K562 (cell line): ENCODE measurements around the gene SLC4A1. TPM values are rescaled to one million over a fixed set of nuclear protein-coding genes. Genes with fewer than 3 reads are reported as not detected.

ENCODE experiments used
- ATAC-seq: fragments of 200-7000 bp; cut with Tn5 transposase; 3 replicates; pipeline ENCODE4 v1.9.1; 2020; ENCODE audit warnings: moderate library complexity
- BruUV-seq: library from RNA; stranded (reverse); fragments of 400-500 nt; replicated peaks from 2 replicates; lab custom pipeline; 2021; lab: Mats Ljungman, UMichigan
- CTCF ChIA-PET: fragments of 300-600 bp; formaldehyde crosslinking; extraction: SDS; loops from one replicate; lab custom pipeline; 2021; ENCODE audit warnings: low intra/inter-chr PET ratio; lab: Yijun Ruan, JAX
- POLR2A ChIA-PET: fragments of 300-600, 350-650 bp; sonication (Branson Sonifier 250); formaldehyde crosslinking; extraction: SDS; loops from one replicate; lab custom pipeline; 2021; ENCODE audit warnings: antibody characterized with exemption, inconsistent platforms; lab: Yijun Ruan, JAX
- DNase-seq, 4 experiments: peaks; one replicate each; pipeline versions ENCODE4 v3.0.0 to v3.0.0-alpha.2; 2011 to 2018; ENCODE audit warnings: low spot score in 3 of 4, mixed read lengths in 3 of 4; ENCODE audit errors: extremely low read depth in 1 of 4
- FAIRE-seq: peaks from 2 replicates; lab custom pipeline; 2011; peaks lifted over from hg19 to GRCh38; lab: Jason Lieb, UNC
- H2AFZ ChIP-seq: 2 replicates; pipeline ENCODE4 v1.6.0; 2011; ENCODE audit warnings: low read depth, low read length, control low read depth, inconsistent platforms
- H3K27ac ChIP-seq: fragments of 200-600 bp; 3 replicates; pipeline ENCODE4 v1.8.0; 2011; ENCODE audit warnings: low read depth, mild to moderate bottlenecking, control low read depth, inconsistent platforms, low read length, moderate library complexity, mixed read lengths; ENCODE audit errors: extremely low read depth
- H3K27me3 ChIP-seq, 2 experiments: fragments of 300-600 bp in 1 of 2; 2 replicates in 1 of 2; 3 replicates in 1 of 2; pipeline versions ENCODE4 v1.6.0 to v1.8.0; 2011; ENCODE audit warnings: inconsistent platforms in 2 of 2, low read length in 2 of 2, mild to moderate bottlenecking in 1 of 2, mixed read lengths in 1 of 2, moderate library complexity in 1 of 2; ENCODE audit not compliant: control insufficient read depth in 2 of 2, insufficient read depth in 2 of 2
- H3K36me3 ChIP-seq: fragments of 300-600 bp; 3 replicates; pipeline ENCODE4 v1.8.0; 2011; ENCODE audit warnings: mild to moderate bottlenecking, low read length, inconsistent platforms; ENCODE audit not compliant: control insufficient read depth, insufficient read depth
- H3K4me1 ChIP-seq, 2 experiments: fragments of 200-600 bp in 1 of 2; replicated peaks in 1 of 2; 2 replicates in 1 of 2; 3 replicates in 1 of 2; pipeline versions ENCODE4 v1.5.1 to v1.8.0; 2011; ENCODE audit warnings: inconsistent platforms in 2 of 2, low read length in 2 of 2, mild to moderate bottlenecking in 1 of 2, mixed read lengths in 1 of 2, moderate library complexity in 1 of 2; ENCODE audit not compliant: control insufficient read depth in 2 of 2, insufficient read depth in 2 of 2
- H3K4me2 ChIP-seq: 2 replicates; pipeline ENCODE4 v1.6.1; 2011; ENCODE audit warnings: low read length, control low read depth, inconsistent platforms, mixed read lengths; ENCODE audit not compliant: insufficient read depth
- H3K4me3 ChIP-seq: fragments of 200-600 bp; sonication (generic), shearing (Covaris generic); 2 replicates; pipeline ENCODE4 v1.5.1; 2016; ENCODE audit warnings: control low read depth, inconsistent platforms
- H3K79me2 ChIP-seq: fragments of 200-600 bp; 3 replicates; pipeline ENCODE4 v1.8.0; 2011; ENCODE audit warnings: low read length, inconsistent platforms; ENCODE audit not compliant: control insufficient read depth, insufficient read depth
- H3K9ac ChIP-seq, 2 experiments: 2 replicates each; pipeline versions ENCODE4 v1.6.0 to v1.6.1; 2011; ENCODE audit warnings: low read depth in 2 of 2, low read length in 2 of 2, control low read depth in 1 of 2, inconsistent platforms in 1 of 2, mild to moderate bottlenecking in 1 of 2, mixed read lengths in 1 of 2; ENCODE audit not compliant: insufficient read depth in 1 of 2
- H3K9me1 ChIP-seq: one replicate; pipeline ENCODE4 v1.6.0; 2011; ENCODE audit warnings: inconsistent platforms, mild to moderate bottlenecking, low read length, moderate library complexity; ENCODE audit not compliant: control insufficient read depth, insufficient read depth
- H3K9me3 ChIP-seq: replicated peaks from 2 replicates; pipeline ENCODE4 v1.5.1; 2011; ENCODE audit warnings: low read depth, low read length, inconsistent platforms; ENCODE audit not compliant: control insufficient read depth, insufficient read depth
- H4K20me1 ChIP-seq: replicated peaks from 2 replicates; pipeline ENCODE4 v1.6.1; 2011; ENCODE audit warnings: low read length, inconsistent platforms, mixed read lengths; ENCODE audit not compliant: control insufficient read depth, insufficient read depth
- ADNP ChIP-seq: fragments of 200-800 bp; sonication (Bioruptor generic); IDR thresholded peaks from 2 replicates; pipeline ENCODE4 v1.6.1; 2016; ENCODE audit warnings: missing genetic modification characterization, missing compliant biosample characterization
- CBFA2T2 ChIP-seq: fragments of 450-650 bp; conservative IDR thresholded peaks from 2 replicates; pipeline ENCODE4 v1.6.1; 2017; ENCODE audit warnings: mild to moderate bottlenecking
- CBX1 ChIP-seq: sonication (generic); IDR thresholded peaks from 2 replicates; pipeline ENCODE4 v1.6.1; 2016; ENCODE audit warnings: antibody characterized with exemption, low read depth, mild to moderate bottlenecking
- HDGF ChIP-seq: fragments of 450-650 bp; IDR thresholded peaks from 2 replicates; pipeline ENCODE4 v1.6.1; 2016
- JUND ChIP-seq, 2 experiments: IDR thresholded peaks; 2 replicates in 1 of 2; 3 replicates in 1 of 2; pipeline ENCODE4 v1.6.1; 2011; ENCODE audit warnings: borderline replicate concordance in 2 of 2, low read depth in 2 of 2, low read length in 2 of 2, improper control_type of control experiment in 1 of 2, missing biosample characterization in 1 of 2, missing genetic modification characterization in 1 of 2, missing genetic modification reagents in 1 of 2
- KLF6 ChIP-seq: fragments of 250-450 bp; sonication (Bioruptor Pico); IDR thresholded peaks from 2 replicates; pipeline ENCODE4 v1.4.0; 2020; ENCODE audit warnings: mild to moderate bottlenecking, moderate library complexity, borderline replicate concordance
- RBM25 ChIP-seq: fragments of 200-400 bp; formaldehyde crosslinking; IDR thresholded peaks from 2 replicates; pipeline ENCODE4 v1.6.1; 2018; ENCODE audit warnings: low read length, low read depth, moderate library complexity; ENCODE audit not compliant: severe bottlenecking
- RBM39 ChIP-seq: fragments of 200-400 bp; formaldehyde crosslinking; optimal IDR thresholded peaks from 2 replicates; pipeline ENCODE3; 2018; ENCODE audit warnings: low read depth, low read length
- TEAD4 ChIP-seq, 2 experiments: sonication (generic) in 1 of 2; formaldehyde crosslinking in 1 of 2; IDR thresholded peaks; 2 replicates each; pipeline versions ENCODE4 v1.6.1 to v1.8.0; 2012 to 2022; ENCODE audit warnings: borderline replicate concordance in 1 of 2, inconsistent platforms in 1 of 2, low read length in 1 of 2, mild to moderate bottlenecking in 1 of 2, missing genetic modification reagents in 1 of 2
- ZBED1 ChIP-seq: IDR thresholded peaks from 2 replicates; pipeline ENCODE4 v1.6.1; 2014
- WGBS: fragments of 100-300 bp; shearing (Covaris generic); methylation state at CpG from one replicate; pipeline ENCODE4 v1.1.6; 2016; ENCODE audit warnings: low coverage, mixed read lengths; ENCODE audit not compliant: insufficient coverage; ENCODE audit errors: missing lambda C conversion rate; 5-methylcytosine and 5-hydroxymethylcytosine counted together
- in situ Hi-C: fragments of 300-500 bp; cut with MboI; formaldehyde crosslinking; loops from 4 replicates; pipeline ENCODE4 v1.15.0; 2018; ENCODE audit warnings: inconsistent platforms, mixed read lengths
- intact Hi-C: fragments of 100-400 bp; cut with micrococcal nuclease; formaldehyde crosslinking; loops from 2 replicates; pipeline ENCODE4 v1.14.2; 2022
- polyA plus RNA-seq, 8 experiments: library from polyadenylated mRNA; depleted of rRNA in 4 of 8; stranded (reverse) in 5 of 8; unstranded in 3 of 8; fragments of >200 nt; fragmentation: Nextera tagmentation in 2 of 8; fragmentation: Illumina TruSeq in 1 of 8; extraction: Ambion mirVana in 2 of 8; extraction: Trizol in 1 of 8; gene quantifications; 2 replicates each; pipeline versions ENCODE4 v1.2.1 to v1.2.3, GENCODE V29; 2011 to 2014; ENCODE audit warnings: inconsistent platforms in 1 of 8, missing spikeins in 1 of 8
- total RNA-seq, 7 experiments: library from RNA; depleted of rRNA in 6 of 7; stranded (reverse); fragments of >200 nt in 6 of 7; fragmentation: Illumina TruSeq in 2 of 7; extraction: Trizol in 2 of 7; gene quantifications; 2 replicates each; pipeline versions ENCODE4 v1.2.1 to v1.2.3, GENCODE V29; 2011 to 2021; ENCODE audit warnings: low replicate concordance in 1 of 7
- TF ChIP-seq, protein P1 (sequence below), 2 experiments: fragments of 450-650 bp in 1 of 2; sonication (generic) in 1 of 2; formaldehyde crosslinking; conservative IDR thresholded peaks; 2 replicates each; pipeline versions ENCODE4 v1.4.0 to v1.8.1; 2020 to 2022; ENCODE audit warnings: mild to moderate bottlenecking in 1 of 2, missing genetic modification reagents in 1 of 2
- TF ChIP-seq, protein P2 (sequence below): fragments of 250-450 bp; sonication (Bioruptor Pico); IDR thresholded peaks from 2 replicates; pipeline ENCODE4 v1.4.0; 2020; ENCODE audit warnings: mild to moderate bottlenecking, moderate library complexity

SLC4A1 gene
- total and polyA plus RNA-seq, 9 of the 15 experiments (the other 6 are each of a cell fraction or from before 2014, with no cell fraction given): 0.14 to 1.00 (median 0.53) TPM

DNA sequence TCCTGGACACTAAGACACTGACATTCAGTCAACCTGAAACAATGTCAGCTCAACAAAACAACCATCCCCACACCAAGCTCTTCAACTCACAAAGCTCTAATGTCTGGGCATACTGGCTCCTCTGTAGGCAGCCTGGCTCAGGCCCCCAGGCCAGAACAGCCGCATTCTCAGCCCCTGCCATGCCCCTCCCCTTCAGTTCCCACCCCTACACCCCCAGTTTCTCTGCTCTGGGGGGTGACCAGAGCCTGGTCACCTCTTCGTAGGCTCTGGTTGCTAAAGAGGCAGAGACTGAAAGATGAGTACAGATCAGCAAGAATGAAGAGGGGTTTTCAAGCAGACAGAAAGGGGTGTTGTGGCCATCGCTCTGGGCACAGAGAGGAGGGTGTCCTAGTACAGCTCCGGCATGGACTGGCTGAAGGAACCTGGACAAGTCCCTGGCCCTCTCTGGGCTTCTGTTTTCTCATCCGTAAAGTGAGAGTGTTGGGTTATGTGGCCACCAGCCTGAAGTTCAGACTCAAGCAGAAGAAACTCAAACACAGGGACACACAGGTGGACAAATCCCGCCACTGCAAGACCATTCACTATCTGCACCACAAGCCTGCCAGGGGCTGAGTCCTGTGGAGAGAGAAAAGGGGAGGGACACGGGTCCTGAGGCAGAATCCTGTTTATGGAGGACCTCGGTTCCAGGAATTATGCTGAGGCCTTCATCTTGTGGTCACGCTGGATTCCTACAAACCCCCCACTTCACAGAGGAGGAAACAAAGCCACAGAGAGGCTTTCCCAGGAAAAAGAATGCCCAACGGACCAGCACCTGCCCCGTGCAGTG lies 987 bp upstream of the SLC4A1 start (continued):
- TF ChIP-seq, protein P1, sequence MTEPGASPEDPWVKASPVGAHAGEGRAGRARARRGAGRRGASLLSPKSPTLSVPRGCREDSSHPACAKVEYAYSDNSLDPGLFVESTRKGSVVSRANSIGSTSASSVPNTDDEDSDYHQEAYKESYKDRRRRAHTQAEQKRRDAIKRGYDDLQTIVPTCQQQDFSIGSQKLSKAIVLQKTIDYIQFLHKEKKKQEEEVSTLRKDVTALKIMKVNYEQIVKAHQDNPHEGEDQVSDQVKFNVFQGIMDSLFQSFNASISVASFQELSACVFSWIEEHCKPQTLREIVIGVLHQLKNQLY (CRISPR knock-in tag; conservative IDR thresholded peaks at IDR 0.05): no peak
- peak; percentile 11; the same call in 1 of the 2 replicates for TF ChIP-seq TEAD4 (IDR thresholded peaks at IDR 0.05; ENCODE audit: low read length)
- TF ChIP-seq TEAD4 (CRISPR knock-in tag; IDR thresholded peaks at IDR 0.05; ENCODE audit: borderline replicate concordance): no peak
- TF ChIP-seq HDGF: 0 out of 2 replicates have a peak, but pooled peaks have one; percentile 22
- peak; percentile 13; the same call in 1 of the 2 replicates for TF ChIP-seq CBFA2T2
- TF ChIP-seq, all 486 proteins: peak for 6

DNA sequence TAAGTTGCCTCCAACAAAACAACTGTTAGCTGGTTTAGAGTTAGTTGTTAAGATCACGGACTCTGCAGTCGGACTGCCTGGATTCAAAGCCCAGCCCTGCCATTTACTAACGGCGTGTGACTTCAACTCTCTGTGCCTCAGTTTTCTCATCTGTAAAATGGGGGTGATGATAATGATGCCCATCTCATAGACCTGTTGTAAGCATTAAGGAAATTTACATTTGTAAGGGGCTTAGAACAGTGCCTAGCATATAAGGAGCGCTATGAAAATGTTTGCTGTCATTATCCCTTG lies 825 bp downstream of the SLC4A1 start:
- ChIA-PET POLR2A (interaction anchor here (0.6 to 1.4 kb wide), 6 partner anchors 8 to 60 kb away, joined by 4 to 5 read pairs (median 4); partner anchors contain the start of gene UBTF), CTCF (no interaction called here)
- H3K9me1 ChIP-seq: peaks cover 7% of the 10 kb centered on the region
- H3K4me1 ChIP-seq: peaks cover 41 to 54% of the 10 kb centered on the region in 2 experiments
- no peak overlapping the region for H2AFZ ChIP-seq
- no peaks in the 10 kb centered on the region for H3K36me3 ChIP-seq
- intact Hi-C loops: loop anchor here (2.0 kb wide), 2 partner anchors 22 to 58 kb away; partner anchors contain the start of gene SLC25A39
- H3K79me2 ChIP-seq: no peaks in the 10 kb centered on the region
- no peak overlapping the region for H3K4me3 ChIP-seq
- no peaks in the 10 kb centered on the region for H3K27me3 ChIP-seq
- H3K4me2 ChIP-seq: peak overlapping the region; percentile 46
- in situ Hi-C loops: no loop called here
- no TSS peak for BruUV-seq
- no peak overlapping the region; a peak in 1 of 4 replicates for H3K9ac ChIP-seq
- no peak overlapping the region for H3K27ac ChIP-seq
- no peak for DNase-seq
- no peak for FAIRE-seq
- peaks cover 10% of the 10 kb centered on the region; the same call in 1 of the 2 replicates for H4K20me1 ChIP-seq
- H3K9me3 ChIP-seq: no peaks in the 10 kb centered on the region
- 18% methylated on average over 5 of the region's 5 CpGs for WGBS
- no peak for ATAC-seq
- TF ChIP-seq RBM25 (peak; percentile 97), KLF6 (no peak), JUND (IDR thresholded peaks at IDR 0.05; ENCODE audit: borderline replicate concordance, low read depth, low read length) (no peak), JUND (tag; IDR thresholded peaks at IDR 0.05; ENCODE audit: borderline replicate concordance, low read depth, low read length) (0 out of 3 replicates have a peak, but pooled peaks have one; percentile 17), ZBED1 (no peak), RBM39 (no peak), CBX1 (peak; percentile 87; the same call in 1 of the 2 replicates), ADNP (peak; percentile 96)
- TF ChIP-seq, protein P2, sequence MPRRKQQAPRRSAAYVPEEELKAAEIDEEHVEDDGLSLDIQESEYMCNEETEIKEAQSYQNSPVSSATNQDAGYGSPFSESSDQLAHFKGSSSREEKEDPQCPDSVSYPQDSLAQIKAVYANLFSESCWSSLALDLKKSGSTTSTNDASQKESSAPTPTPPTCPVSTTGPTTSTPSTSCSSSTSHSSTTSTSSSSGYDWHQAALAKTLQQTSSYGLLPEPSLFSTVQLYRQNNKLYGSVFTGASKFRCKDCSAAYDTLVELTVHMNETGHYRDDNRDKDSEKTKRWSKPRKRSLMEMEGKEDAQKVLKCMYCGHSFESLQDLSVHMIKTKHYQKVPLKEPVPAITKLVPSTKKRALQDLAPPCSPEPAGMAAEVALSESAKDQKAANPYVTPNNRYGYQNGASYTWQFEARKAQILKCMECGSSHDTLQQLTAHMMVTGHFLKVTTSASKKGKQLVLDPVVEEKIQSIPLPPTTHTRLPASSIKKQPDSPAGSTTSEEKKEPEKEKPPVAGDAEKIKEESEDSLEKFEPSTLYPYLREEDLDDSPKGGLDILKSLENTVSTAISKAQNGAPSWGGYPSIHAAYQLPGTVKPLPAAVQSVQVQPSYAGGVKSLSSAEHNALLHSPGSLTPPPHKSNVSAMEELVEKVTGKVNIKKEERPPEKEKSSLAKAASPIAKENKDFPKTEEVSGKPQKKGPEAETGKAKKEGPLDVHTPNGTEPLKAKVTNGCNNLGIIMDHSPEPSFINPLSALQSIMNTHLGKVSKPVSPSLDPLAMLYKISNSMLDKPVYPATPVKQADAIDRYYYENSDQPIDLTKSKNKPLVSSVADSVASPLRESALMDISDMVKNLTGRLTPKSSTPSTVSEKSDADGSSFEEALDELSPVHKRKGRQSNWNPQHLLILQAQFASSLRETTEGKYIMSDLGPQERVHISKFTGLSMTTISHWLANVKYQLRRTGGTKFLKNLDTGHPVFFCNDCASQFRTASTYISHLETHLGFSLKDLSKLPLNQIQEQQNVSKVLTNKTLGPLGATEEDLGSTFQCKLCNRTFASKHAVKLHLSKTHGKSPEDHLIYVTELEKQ (CRISPR knock-in tag): no peak
